ENCODE measurements around the gene SPATA31D3.
"Not testable (repeated sequence)": the region's sequence is repeated elsewhere in the genome, so short reads cannot be mapped to it uniquely, and the experiment has no call there.

The SPATA31D3 gene

DNA sequence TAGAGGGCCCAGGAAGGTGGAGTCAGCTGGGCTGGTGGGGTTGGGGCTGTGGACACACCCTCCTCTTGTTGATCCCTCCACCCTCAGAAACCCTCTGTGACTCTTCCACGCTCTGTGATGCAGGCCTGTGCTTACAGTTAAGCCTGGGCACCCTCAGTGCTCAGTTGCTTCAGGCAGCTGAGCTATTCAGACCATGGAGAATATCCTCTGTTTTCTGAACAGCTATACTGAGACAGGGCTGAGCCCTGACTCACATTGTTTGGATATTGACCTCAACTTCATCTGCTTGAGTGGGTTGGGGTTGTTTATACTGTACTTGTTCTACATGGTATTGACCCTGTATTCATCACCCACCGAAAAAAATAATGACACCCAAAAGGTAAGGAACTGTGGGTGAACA is at the start of gene SPATA31D3:
TSS of gene SPATA31D3 (plus strand) at position 108 of the 400 bp plus-strand sequence. CDS start at position 194, 86 bp downstream.
- not testable (repeated sequence) for DNase-seq (ENCODE audit: low read depth)

DNA sequence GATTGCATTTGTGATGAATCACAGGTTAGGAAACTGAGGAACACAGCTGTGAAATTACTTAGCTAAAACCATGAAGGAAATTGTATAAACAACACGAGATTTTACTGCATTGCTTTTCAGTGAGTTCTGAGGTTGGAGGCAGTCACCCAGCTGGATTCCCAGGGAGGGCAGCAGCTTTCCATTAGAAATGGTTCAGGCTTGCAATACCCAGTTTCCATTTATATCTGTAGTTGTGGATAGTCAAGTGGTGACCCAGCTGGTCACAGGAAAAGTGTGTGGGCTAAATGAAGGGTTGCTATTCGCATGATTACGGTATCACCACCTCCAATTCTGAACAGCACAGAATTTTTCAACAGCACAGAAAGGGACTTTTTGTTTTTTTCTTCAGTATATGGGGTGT is 49.4 kb upstream of the SPATA31D3 start:
- DNase-seq (ENCODE audit: low read depth), result no peak

DNA sequence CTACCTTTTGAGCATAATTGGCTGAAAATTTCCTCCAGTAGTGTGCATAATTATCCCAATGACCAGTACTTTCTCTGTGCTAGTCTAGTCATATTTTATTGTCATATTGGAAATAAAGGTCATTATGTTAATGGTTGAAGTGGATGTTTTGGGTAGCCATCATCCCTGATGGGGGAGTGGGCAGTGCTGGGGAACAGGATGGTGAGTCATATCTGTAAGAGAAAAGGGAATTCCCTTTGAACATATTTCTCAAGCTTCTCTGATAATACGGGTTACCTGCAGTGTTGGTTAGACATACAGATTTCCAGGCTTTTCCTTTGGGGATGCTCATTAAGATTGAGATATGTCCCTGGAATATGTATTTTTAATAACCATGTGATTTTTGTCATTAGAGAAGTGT is 48.4 kb upstream of the SPATA31D3 start:
- DNase-seq (ENCODE audit: low read depth), result no peak

GRCh38 chr9:81896070-81896469 is 47.2 kb upstream of the SPATA31D3 start:
- no peak for DNase-seq (ENCODE audit: low read depth)

GRCh38 chr9:81898851-81899250 is 44.4 kb upstream of the SPATA31D3 start:
- no peak for DNase-seq (ENCODE audit: low read depth)

DNA sequence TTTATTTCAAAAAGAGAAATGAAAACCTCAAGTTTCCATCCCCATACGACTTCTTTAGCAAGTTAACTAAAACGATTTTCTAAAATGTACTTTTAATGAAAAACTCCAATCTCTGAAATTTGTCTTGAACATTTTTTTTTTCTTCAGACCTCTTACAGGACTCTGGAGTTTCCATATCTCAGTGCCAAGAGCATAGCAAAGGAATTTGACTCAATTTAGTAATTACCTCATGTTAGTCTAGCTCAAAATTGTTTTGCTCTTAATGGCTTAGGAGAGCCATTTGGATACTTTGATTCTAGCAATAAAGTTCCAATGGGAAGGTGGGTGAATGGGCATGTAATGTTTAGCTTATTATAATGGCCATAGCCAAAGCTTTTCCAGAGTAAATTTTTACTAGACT is 41.1 kb upstream of the SPATA31D3 start:
- DNase-seq (ENCODE audit: low read depth), result no peak

- DNase-seq (ENCODE audit: low read depth), result no peak
Observed at GRCh38 chr9:81902626-81903025, 40.7 kb upstream of the SPATA31D3 start.

- no peak for DNase-seq (ENCODE audit: low read depth)
Observed at GRCh38 chr9:81906671-81907070, 36.6 kb upstream of the SPATA31D3 start.

DNA sequence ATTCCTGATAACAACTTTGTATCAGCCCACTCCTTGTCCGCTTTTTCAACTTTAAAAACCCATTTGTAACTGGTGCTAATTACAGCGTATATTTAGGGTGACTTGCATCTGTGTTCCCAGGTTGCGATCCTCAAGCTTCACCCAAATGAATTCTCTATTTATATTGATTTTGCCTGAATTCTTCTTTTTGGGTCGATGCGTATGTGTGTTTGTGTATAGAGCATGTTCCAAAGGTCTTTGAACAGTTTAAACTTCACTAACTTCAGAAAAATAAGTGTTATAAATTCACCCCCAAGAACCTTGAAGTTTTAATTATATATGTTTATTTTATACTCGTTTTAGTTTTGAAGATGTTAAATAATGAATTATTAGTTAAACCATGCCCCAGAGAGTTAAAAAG is 31.2 kb upstream of the SPATA31D3 start:
- no peak for DNase-seq (ENCODE audit: low read depth)

DNA sequence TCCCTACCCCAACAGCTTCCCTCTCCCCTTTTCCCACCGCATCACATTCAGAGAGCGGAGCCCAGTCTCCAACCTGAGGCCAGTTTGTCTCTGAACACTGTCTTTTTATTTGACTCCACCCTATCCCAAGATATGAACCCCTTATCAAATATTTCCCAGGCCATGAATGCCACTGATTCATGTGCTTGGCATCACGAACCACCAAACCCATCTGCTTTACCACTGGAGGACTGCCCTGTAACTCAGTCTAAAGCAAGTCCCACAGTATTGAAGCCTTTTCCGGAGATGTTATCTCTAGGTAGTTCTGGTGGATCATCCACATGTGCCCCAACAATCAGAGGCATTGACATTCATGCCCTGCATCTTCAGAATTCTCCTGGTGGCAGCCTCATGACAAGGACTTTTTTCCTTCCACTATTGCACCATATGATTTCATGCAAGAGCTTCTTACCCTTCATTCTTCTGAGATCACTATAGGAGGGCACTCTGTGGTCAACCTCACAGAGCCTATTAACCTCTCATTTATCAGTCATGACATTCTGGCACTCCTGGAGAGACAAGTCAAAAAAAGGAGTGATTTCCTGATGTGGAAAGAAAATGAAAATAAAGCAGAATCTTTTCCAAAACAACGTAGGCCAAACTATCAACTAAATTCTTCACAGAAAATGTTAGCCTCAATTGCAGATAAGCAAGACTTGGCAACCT is 27.3 kb upstream of the SPATA31D3 start:
- DNase-seq (ENCODE audit: low read depth), result no peak

DNA sequence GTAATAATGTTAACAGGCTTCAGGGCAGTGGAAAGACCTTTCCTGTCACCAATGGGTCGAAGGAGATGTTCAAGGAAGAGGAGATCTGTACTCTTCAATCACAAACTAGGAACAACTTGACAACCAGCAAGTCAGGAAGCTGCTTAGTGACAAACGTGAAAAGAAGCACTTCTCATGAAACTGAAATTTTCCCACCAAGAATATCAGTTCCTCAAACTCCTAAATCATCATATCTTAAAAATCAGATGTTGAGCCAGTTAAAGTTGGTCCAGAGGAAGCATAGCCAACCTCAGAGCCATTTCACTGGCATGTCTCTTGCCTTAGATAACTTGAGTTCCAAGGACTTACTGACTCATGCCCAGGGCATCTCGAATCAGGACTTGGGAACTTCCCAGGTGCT is 24.8 kb upstream of the SPATA31D3 start:
- DNase-seq (ENCODE audit: low read depth), result not testable (repeated sequence)

GRCh38 chr9:81928305-81928704 is 15.0 kb upstream of the SPATA31D3 start, which contains the start of gene SPATA31D4:
Gene SPATA31D4, plus strand, starts transcription at chr9:81928428. Its CDS starts 86 bp downstream, at chr9:81928514.
- not testable (repeated sequence) for DNase-seq (ENCODE audit: low read depth)

DNA sequence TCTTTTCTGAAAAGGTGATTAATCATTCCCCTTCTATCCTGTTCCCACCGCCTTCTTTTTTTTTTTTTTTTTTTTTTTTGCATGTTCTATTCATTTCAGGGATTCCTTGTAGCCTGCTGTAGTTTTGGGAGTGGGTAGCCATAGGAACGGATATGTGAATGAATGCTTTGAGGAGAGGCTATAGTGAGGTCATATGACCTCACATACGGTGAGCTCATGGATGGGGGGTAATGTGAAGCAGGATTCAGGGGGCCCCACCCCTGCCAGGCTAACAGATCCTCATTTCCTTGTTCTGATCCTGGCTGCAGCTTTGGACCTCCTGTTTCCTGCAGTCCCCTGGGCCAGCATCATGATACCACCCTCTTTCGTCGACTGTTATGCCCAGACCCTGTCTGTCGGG is 13.2 kb upstream of the SPATA31D3 start:
- DNase-seq (ENCODE audit: low read depth), result not testable (repeated sequence)

- DNase-seq (ENCODE audit: low read depth), result not testable (repeated sequence)
Observed at GRCh38 chr9:81933547-81933946, 9.8 kb upstream of the SPATA31D3 start.

- DNase-seq (ENCODE audit: low read depth), result not testable (repeated sequence)
Observed at GRCh38 chr9:81948650-81949049, 5.3 kb downstream of the SPATA31D3 start.

DNA sequence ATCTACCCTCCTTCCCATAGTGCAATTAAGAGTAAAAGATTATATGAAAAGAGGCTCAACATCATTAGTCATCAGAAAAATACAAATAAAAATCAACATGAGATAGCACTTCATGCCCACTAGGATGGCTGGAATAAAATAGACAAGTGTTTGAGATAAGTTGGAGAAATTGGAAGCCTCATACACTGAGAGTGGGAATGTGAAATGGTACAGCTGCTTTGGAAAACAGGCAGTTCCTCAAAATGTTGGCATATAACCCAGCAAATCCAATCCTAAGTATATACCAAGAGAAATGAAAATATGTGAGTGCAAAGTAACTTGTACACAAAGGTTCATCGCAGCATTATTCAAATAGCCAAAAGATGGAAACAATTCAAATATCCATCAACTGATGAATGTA is 9.8 kb downstream of the SPATA31D3 start:
- DNase-seq (ENCODE audit: low read depth), result no peak

- no peak for DNase-seq (ENCODE audit: low read depth)
Observed at GRCh38 chr9:81955625-81956024, 12.3 kb downstream of the SPATA31D3 start.

- DNase-seq (ENCODE audit: low read depth), result no peak
Observed at GRCh38 chr9:81964218-81965171, 21.2 kb downstream of the SPATA31D3 start.

- DNase-seq (ENCODE audit: low read depth), result no peak
Observed at GRCh38 chr9:81968026-81968425, 24.7 kb downstream of the SPATA31D3 start.

- no peak for DNase-seq (ENCODE audit: low read depth)
Observed at GRCh38 chr9:81969971-81970370, 26.7 kb downstream of the SPATA31D3 start.

DNA sequence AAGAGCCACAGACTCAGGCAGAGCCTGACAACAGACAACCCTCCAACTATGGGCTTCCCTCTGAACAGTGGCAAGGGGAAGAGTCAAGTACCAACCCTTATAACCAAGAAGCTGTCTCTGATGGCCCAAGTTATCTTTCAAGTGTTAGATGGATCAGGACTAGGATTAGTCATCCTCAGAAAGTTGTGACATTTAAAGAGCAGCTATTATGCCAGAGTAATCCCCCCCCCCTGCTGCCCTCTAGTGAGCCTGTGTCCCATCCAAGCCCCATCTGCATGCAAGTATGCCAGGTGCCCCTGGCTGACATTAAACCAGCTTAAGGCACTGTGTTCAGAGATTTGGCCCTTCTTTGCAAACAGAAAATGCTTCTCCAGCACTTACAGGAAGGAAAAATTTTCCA is 28.4 kb downstream of the SPATA31D3 start:
- DNase-seq (ENCODE audit: low read depth), result no peak

GRCh38 chr9:81974764-81975163 is 31.5 kb downstream of the SPATA31D3 start:
- no peak for DNase-seq (ENCODE audit: low read depth)

DNA sequence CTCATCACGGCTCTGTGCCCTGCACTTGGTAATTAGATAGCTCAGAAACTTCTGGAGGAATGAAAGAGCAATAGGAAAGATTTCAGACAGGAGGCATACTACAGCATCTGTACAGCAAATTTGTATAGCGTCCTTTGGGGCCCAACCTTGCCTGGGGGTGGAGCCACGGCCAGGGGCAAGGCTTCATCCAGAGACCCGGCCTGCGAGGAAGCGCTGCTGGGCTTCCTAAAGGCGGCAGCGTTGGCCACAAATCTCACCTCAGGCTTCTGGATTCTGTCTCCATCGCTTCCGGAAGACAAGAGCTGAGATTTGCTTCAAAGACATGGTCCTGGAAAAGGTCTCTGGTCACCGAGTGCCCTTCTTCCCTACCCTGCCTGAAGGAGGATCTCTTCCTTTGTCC is 33.1 kb downstream of the SPATA31D3 start:
- DNase-seq (ENCODE audit: low read depth), result no peak
